H1 (cell line): ENCODE measurements around the gene TTC23. TPM values are rescaled to one million over a fixed set of nuclear protein-coding genes. Genes with fewer than 3 reads are reported as not detected.

Experiments used
- CBX5 ChIP-seq: fragments of 300-800, 300-1000 bp; sonication (generic); IDR thresholded peaks from 2 replicates; pipeline ENCODE4 v1.7.1; 2016; ENCODE audit warnings: antibody characterized with exemption, low read length, low read depth
- HDAC6 ChIP-seq: IDR thresholded peaks from one replicate; pipeline ENCODE4 v1.7.1; 2012; ENCODE audit warnings: low read depth, mild to moderate bottlenecking, inconsistent platforms, low read length, moderate library complexity
- RFX5 ChIP-seq: IDR thresholded peaks from 2 replicates; pipeline ENCODE4 v1.6.1; 2011; ENCODE audit warnings: low read depth, low read length, improper control_type of control experiment, borderline replicate concordance
- SP1 ChIP-seq: IDR thresholded peaks from 2 replicates; pipeline ENCODE4 v1.6.1; 2011; ENCODE audit warnings: low read depth, low read length
- polyA plus RNA-seq, 7 experiments: library from polyadenylated mRNA; depleted of rRNA in 3 of 7; stranded (reverse) in 5 of 7; unstranded in 2 of 7; fragments of >200 nt in 5 of 7; fragments of 200-250 nt in 2 of 7; gene quantifications; 1 replicate in 5 of 7; 2 replicates in 1 of 7; 4 replicates in 1 of 7; pipeline versions ENCODE4 v1.2.1 to v1.2.3, GENCODE V29; 2011 to 2013; ENCODE audit warnings: missing spikeins in 2 of 7, mixed read lengths in 2 of 7
- total RNA-seq: library from RNA; stranded (reverse); fragmentation: NEBNext Ultra II Directional; extraction: Animal tissue kit (Norgen Biotek cat#: 25700); gene quantifications from 2 replicates; pipeline ENCODE4 v1.2.1, GENCODE V29; 2021

Gene TTC23
- total and polyA plus RNA-seq, 2 of the 8 experiments (the other 6 are each of a cell fraction or from before 2014, with no cell fraction given): 4.8 to 23.0 TPM

DNA sequence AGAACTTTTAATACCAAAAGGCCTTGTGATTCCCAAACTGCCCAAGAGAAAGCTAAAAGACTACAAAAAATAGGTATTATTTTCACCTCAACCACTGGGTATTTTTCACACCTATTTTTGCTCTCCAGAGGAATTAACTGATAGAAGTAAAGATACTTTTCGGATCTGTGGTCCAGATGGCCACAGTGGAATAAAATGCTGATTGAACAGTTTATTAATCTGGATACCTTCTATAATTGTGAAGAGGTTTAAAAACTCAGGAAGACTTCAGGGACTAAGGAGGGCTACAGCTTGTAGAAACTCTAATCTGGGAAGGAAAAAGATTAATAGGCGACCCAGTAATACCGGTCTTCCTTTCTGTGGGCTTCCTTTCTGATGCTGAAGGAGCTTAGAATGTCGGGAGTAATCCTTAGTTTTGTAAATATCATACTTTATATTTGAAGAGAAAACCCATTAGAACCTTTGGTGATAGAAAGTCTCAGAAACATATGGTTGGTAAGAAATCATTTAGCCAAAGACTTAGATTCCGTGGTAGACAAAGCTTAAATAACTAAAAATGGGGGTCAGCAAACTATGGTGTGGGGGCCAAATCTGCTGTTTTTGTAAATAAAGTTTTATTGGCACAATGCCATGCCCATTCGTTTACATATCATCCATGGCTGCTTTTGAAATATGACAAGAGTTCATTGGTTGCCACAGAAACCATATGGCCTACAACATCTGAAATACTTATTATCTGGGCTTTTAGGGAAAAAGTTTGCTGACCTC, 47.8 kb downstream of the TTC23 start (continued):
- TF ChIP-seq RFX5 (no peak), HDAC6 (no peak), SP1 (no peak), CBX5 (no peak)
- TF ChIP-seq, all 59 proteins: peak for 0
